ENCODE measurements around the gene ALG13. TPM values are rescaled to one million over a fixed set of nuclear protein-coding genes. Genes with fewer than 3 reads are reported as not detected.

ALG13 gene
- total RNA-seq, 1 donor from 2014 or later, result 84.2 TPM

- H3K4me3 Mint-ChIP-seq, result no peak overlapping the region
- intact Hi-C loops (cut with micrococcal nuclease), result no loop called here
- ChIA-PET POLR2A (no interaction called here), CTCF (no interaction called here)
- ATAC-seq (ENCODE audit: low read depth), result no peak
- DNase-seq, result no peak
- H3K27me3 Mint-ChIP-seq, result no peaks in the 10 kb centered on the region
- H3K9me3 Mint-ChIP-seq, result peaks cover 4% of the 10 kb centered on the region
- H3K4me1 Mint-ChIP-seq, result no peaks in the 10 kb centered on the region
- no peaks in the 10 kb centered on the region for H3K36me3 Mint-ChIP-seq (ENCODE audit: low read depth)
- no peak for TF ChIP-seq CTCF (IDR thresholded peaks at IDR 0.05)
- H3K27ac Mint-ChIP-seq, result no peak overlapping the region
Observed at GRCh38 chrX:111646515-111646914, 34.5 kb upstream of the ALG13 start.

GRCh38 chrX:111648802-111649201, 32.2 kb upstream of the ALG13 start:
- ChIA-PET POLR2A (no interaction called here), CTCF (no interaction called here)
- intact Hi-C loops (cut with micrococcal nuclease), result no loop called here
- Mint-ChIP-seq H3K4me1 (no peaks in the 10 kb centered on the region), H3K4me3 (no peak overlapping the region), H3K27ac (no peak overlapping the region), H3K36me3 (ENCODE audit: low read depth) (no peaks in the 10 kb centered on the region), H3K27me3 (no peaks in the 10 kb centered on the region), H3K9me3 (peaks cover 4% of the 10 kb centered on the region)
- ATAC-seq (ENCODE audit: low read depth) (no peak), DNase-seq (no peak)
- TF ChIP-seq CTCF (IDR thresholded peaks at IDR 0.05), result no peak

- H3K4me1 Mint-ChIP-seq, result no peaks in the 10 kb centered on the region
- H3K36me3 Mint-ChIP-seq (ENCODE audit: low read depth), result no peaks in the 10 kb centered on the region
- no peaks in the 10 kb centered on the region for H3K27me3 Mint-ChIP-seq
- TF ChIP-seq CTCF (IDR thresholded peaks at IDR 0.05), result no peak
- CTCF ChIA-PET, result no interaction called here
- intact Hi-C loops (cut with micrococcal nuclease), result no loop called here
- peaks cover 4% of the 10 kb centered on the region for H3K9me3 Mint-ChIP-seq
- DNase-seq, result no peak
- H3K27ac Mint-ChIP-seq, result no peak overlapping the region
- POLR2A ChIA-PET, result no interaction called here
- no peak overlapping the region for H3K4me3 Mint-ChIP-seq
- no peak for ATAC-seq (ENCODE audit: low read depth)
Observed at GRCh38 chrX:111649638-111650037, 31.3 kb upstream of the ALG13 start.

GRCh38 chrX:111650845-111651244, 30.1 kb upstream of the ALG13 start:
- no peak overlapping the region for H3K4me3 Mint-ChIP-seq
- no peak for DNase-seq

GRCh38 chrX:111652719-111653118, 28.3 kb upstream of the ALG13 start:
- DNase-seq, result no peak
- Mint-ChIP-seq H3K9me3 (peaks cover 4% of the 10 kb centered on the region), H3K4me3 (no peak overlapping the region), H3K27me3 (no peaks in the 10 kb centered on the region), H3K4me1 (no peaks in the 10 kb centered on the region), H3K36me3 (ENCODE audit: low read depth) (no peaks in the 10 kb centered on the region), H3K27ac (no peak overlapping the region)
- ATAC-seq (ENCODE audit: low read depth), result no peak
- no peak for TF ChIP-seq CTCF (IDR thresholded peaks at IDR 0.05)
- POLR2A ChIA-PET, result no interaction called here
- intact Hi-C loops (cut with micrococcal nuclease), result no loop called here
- CTCF ChIA-PET, result no interaction called here

More at GRCh38 chrX:111650845-111651244, 30.1 kb upstream of the ALG13 start:
- no peaks in the 10 kb centered on the region for H3K4me1 Mint-ChIP-seq
- no peak for ATAC-seq (ENCODE audit: low read depth)
- ChIA-PET POLR2A (no interaction called here), CTCF (no interaction called here)
- no peak for TF ChIP-seq CTCF (IDR thresholded peaks at IDR 0.05)
- peaks cover 4% of the 10 kb centered on the region for H3K9me3 Mint-ChIP-seq
- H3K27ac Mint-ChIP-seq, result no peak overlapping the region
- H3K27me3 Mint-ChIP-seq, result no peaks in the 10 kb centered on the region
- intact Hi-C loops (cut with micrococcal nuclease), result no loop called here
- no peaks in the 10 kb centered on the region for H3K36me3 Mint-ChIP-seq (ENCODE audit: low read depth)
